ENCODE data around the gene REG3G.

GRCh38 chr2:79039944-79040343 is 14.4 kb downstream of the REG3G start:
- TF ChIP-seq CTCF (conservative IDR thresholded peaks at IDR 0.05; ENCODE audit: low read depth, low read length) (no peak), EZH2 (IDR thresholded peaks at IDR 0.05; ENCODE audit: borderline replicate concordance, low read depth, low read length, poor library complexity, severe bottlenecking) (no peak)

Data from A673 (cell line).